ENCODE data around the gene MRPL20. TPM values are rescaled to one million over a fixed set of nuclear protein-coding genes. Genes with fewer than 3 reads are reported as not detected.

The MRPL20 gene
- total RNA-seq, 1 donor from 2014 or later = 96.1 TPM

- Histone ChIP-seq H3K4me2 (peak overlapping the region; percentile 87), H3K27me3 (no peaks in the 10 kb centered on the region), H3K27ac (no peak overlapping the region), H3K4me3 (peak overlapping the region; percentile 48), H3K36me3 (no peaks in the 10 kb centered on the region), H3K9ac (no peak overlapping the region), H3K9me3 (ENCODE audit: low read depth) (no peaks in the 10 kb centered on the region), H3F3A (ENCODE audit: low read depth) (peaks cover 50% of the 10 kb centered on the region), H4K20me1 (ENCODE audit: low read depth) (no peaks in the 10 kb centered on the region), H3K4me1 (peaks cover 38% of the 10 kb centered on the region), H3K79me2 (ENCODE audit: low read depth) (no peaks in the 10 kb centered on the region), H2AFZ (replicated peaks) (no peak overlapping the region)
- Mint-ChIP-seq H3K27ac (peak overlapping the region; percentile 93), H3K4me1 (peaks cover 43% of the 10 kb centered on the region), H3K9me3 (no peaks in the 10 kb centered on the region), H3K27me3 (ENCODE audit: insufficient read depth, low read depth) (peaks cover 17% of the 10 kb centered on the region), H3K4me3 (peak overlapping the region; percentile 63), H3K36me3 (peaks cover 3% of the 10 kb centered on the region)
- TF ChIP-seq EZH2phosphoT487 (IDR thresholded peaks at IDR 0.05) (no peak), CTCF (IDR thresholded peaks at IDR 0.05) (no peak), EZH2 (IDR thresholded peaks at IDR 0.05) (no peak)
- peak; percentile 93 for DNase-seq (ENCODE audit: low spot score)
Observed at GRCh38 chr1:1426496-1427105, 19.5 kb upstream of the MRPL20 start.

- no peaks in the 10 kb centered on the region for H3K27me3 ChIP-seq
- peak overlapping the region; percentile 48 for H3K4me3 ChIP-seq
- peaks cover 41% of the 10 kb centered on the region for H3K4me1 Mint-ChIP-seq
- no peaks in the 10 kb centered on the region for H3K9me3 ChIP-seq (ENCODE audit: low read depth)
- peaks cover 17% of the 10 kb centered on the region for H3K27me3 Mint-ChIP-seq (ENCODE audit: insufficient read depth, low read depth)
- H2AFZ ChIP-seq (replicated peaks) = no peak overlapping the region
- H3K27ac Mint-ChIP-seq = peak overlapping the region; percentile 93
- H3K4me1 ChIP-seq = peaks cover 38% of the 10 kb centered on the region
- TF ChIP-seq CTCF (IDR thresholded peaks at IDR 0.05) (no peak), EZH2phosphoT487 (IDR thresholded peaks at IDR 0.05) (no peak), EZH2 (IDR thresholded peaks at IDR 0.05) (no peak)
- peaks cover 47% of the 10 kb centered on the region for H3F3A ChIP-seq (ENCODE audit: low read depth)
- H3K36me3 Mint-ChIP-seq = peaks cover 3% of the 10 kb centered on the region
- H3K79me2 ChIP-seq (ENCODE audit: low read depth) = no peaks in the 10 kb centered on the region
- H3K27ac ChIP-seq = no peak overlapping the region
- no peaks in the 10 kb centered on the region for H3K9me3 Mint-ChIP-seq
- peak; percentile 54 for DNase-seq (ENCODE audit: low spot score)
- H3K9ac ChIP-seq = no peak overlapping the region
- H3K4me2 ChIP-seq = peak overlapping the region; percentile 87
- H3K36me3 ChIP-seq = no peaks in the 10 kb centered on the region
- peak overlapping the region; percentile 63 for H3K4me3 Mint-ChIP-seq
- no peaks in the 10 kb centered on the region for H4K20me1 ChIP-seq (ENCODE audit: low read depth)
Observed at GRCh38 chr1:1425753-1426495, 18.8 kb upstream of the MRPL20 start.

GRCh38 chr1:1425426-1425752 lies 18.3 kb upstream of the MRPL20 start:
- Mint-ChIP-seq H3K9me3 (no peaks in the 10 kb centered on the region), H3K27ac (no peak overlapping the region), H3K4me3 (peak overlapping the region; percentile 64), H3K27me3 (ENCODE audit: insufficient read depth, low read depth) (peaks cover 17% of the 10 kb centered on the region), H3K36me3 (peaks cover 3% of the 10 kb centered on the region), H3K4me1 (peaks cover 39% of the 10 kb centered on the region)
- Histone ChIP-seq H3K9me3 (ENCODE audit: low read depth) (no peaks in the 10 kb centered on the region), H3K9ac (no peak overlapping the region), H3K36me3 (no peaks in the 10 kb centered on the region), H3K27me3 (no peaks in the 10 kb centered on the region), H3K27ac (no peak overlapping the region), H3F3A (ENCODE audit: low read depth) (peaks cover 44% of the 10 kb centered on the region), H4K20me1 (ENCODE audit: low read depth) (no peaks in the 10 kb centered on the region), H2AFZ (replicated peaks) (no peak overlapping the region), H3K79me2 (ENCODE audit: low read depth) (no peaks in the 10 kb centered on the region), H3K4me2 (peak overlapping the region; percentile 87), H3K4me1 (peaks cover 35% of the 10 kb centered on the region), H3K4me3 (no peak overlapping the region)
- no peak for TF ChIP-seq CTCF (IDR thresholded peaks at IDR 0.05)
- no peak for TF ChIP-seq EZH2phosphoT487 (IDR thresholded peaks at IDR 0.05)
- no peak for TF ChIP-seq EZH2 (IDR thresholded peaks at IDR 0.05)
- DNase-seq (ENCODE audit: low spot score) = no peak

All from neural progenitor cell (in vitro differentiated cells).